OCI-LY7 (cell line): ENCODE data around the gene TMED7. TPM values are rescaled to one million over a fixed set of nuclear protein-coding genes. Genes with fewer than 3 reads are reported as not detected.

Experiments
- BruUV-seq: library from RNA; stranded (reverse); fragments of 400-500 nt; replicated peaks from 2 replicates; lab custom pipeline; 2021; lab: Mats Ljungman, UMichigan
- CTCF ChIA-PET: fragments of 300-600 bp; sonication (Branson Sonifier 250); formaldehyde crosslinking; loops from one replicate; lab custom pipeline; 2022; ENCODE audit warnings: antibody characterized with exemption; ENCODE audit not compliant: unreplicated experiment; lab: Charles Lee
- POLR2A ChIA-PET: fragments of 300-600 bp; sonication (Branson Sonifier 250); formaldehyde crosslinking; loops from one replicate; lab custom pipeline; 2022; ENCODE audit warnings: antibody characterized with exemption; lab: Charles Lee
- DNase-seq: peaks from one replicate; pipeline ENCODE4 v3.0.0-alpha.2; 2015; ENCODE audit warnings: low spot score
- H2AFZ ChIP-seq: fragments of 200-600 bp; sonication (generic), shearing (Covaris generic); 2 replicates; pipeline ENCODE4 v1.6.1; 2014; ENCODE audit warnings: mild to moderate bottlenecking, antibody characterized with exemption, low read length, moderate library complexity
- H3K27ac ChIP-seq: fragments of 200-600 bp; sonication (generic); 2 replicates; pipeline ENCODE4 v1.5.1; 2014; ENCODE audit warnings: mixed run types, low read depth, mild to moderate bottlenecking, moderate library complexity, low read length, inconsistent platforms; ENCODE audit not compliant: poor library complexity, severe bottlenecking
- H3K36me3 ChIP-seq: fragments of 200-600 bp; sonication (generic); 2 replicates; pipeline ENCODE4 v1.6.1; 2014; ENCODE audit warnings: mild to moderate bottlenecking, antibody characterized with exemption, low read length, moderate library complexity, mixed read lengths; ENCODE audit not compliant: insufficient read depth
- H3K4me1 ChIP-seq: fragments of 200-600 bp; sonication (generic); 2 replicates; pipeline ENCODE4 v1.5.1; 2014; ENCODE audit warnings: mild to moderate bottlenecking, low read length; ENCODE audit not compliant: insufficient read depth, poor library complexity, severe bottlenecking
- H3K4me2 ChIP-seq: fragments of 200-600 bp; sonication (generic); 2 replicates; pipeline ENCODE4 v1.6.1; 2014; ENCODE audit warnings: mild to moderate bottlenecking, low read length
- H3K4me3 ChIP-seq: fragments of 200-600 bp; sonication (generic); 2 replicates; pipeline ENCODE4 v1.5.1; 2014; ENCODE audit warnings: mild to moderate bottlenecking, low read depth, low read length; ENCODE audit not compliant: poor library complexity, severe bottlenecking
- H3K79me2 ChIP-seq: fragments of 200-600 bp; sonication (generic); 2 replicates; pipeline ENCODE4 v1.6.1; 2016; ENCODE audit warnings: low read depth, mild to moderate bottlenecking, low read length, moderate library complexity, mixed read lengths; ENCODE audit not compliant: insufficient read depth
- H3K9me2 ChIP-seq: fragments of 200-600 bp; sonication (generic); 2 replicates; pipeline ENCODE4 v1.6.1; 2016; ENCODE audit warnings: mild to moderate bottlenecking, low read length, mixed read lengths; ENCODE audit not compliant: insufficient read depth
- H3K9me3 ChIP-seq: fragments of 200-600 bp; sonication (generic); 2 replicates; pipeline ENCODE4 v1.6.1; 2014; ENCODE audit warnings: mild to moderate bottlenecking, mixed run types, low read length, mixed read lengths
- H4K20me1 ChIP-seq: fragments of 200-600 bp; sonication (generic); 2 replicates; pipeline ENCODE4 v1.6.1; 2014; ENCODE audit warnings: mild to moderate bottlenecking, antibody characterized with exemption, low read length, moderate library complexity, mixed read lengths; ENCODE audit not compliant: insufficient read depth
- CTCF ChIP-seq: fragments of 200-600 bp; sonication (generic); conservative IDR thresholded peaks from 2 replicates; pipeline ENCODE4 v1.5.1; 2014; ENCODE audit warnings: mild to moderate bottlenecking, antibody characterized with exemption, low read length, moderate library complexity, mixed read lengths
- EZH2phosphoT487 ChIP-seq: fragments of 200-600 bp; sonication (generic); IDR thresholded peaks from 2 replicates; pipeline ENCODE4 v1.6.1; 2018; ENCODE audit warnings: low read depth, borderline replicate concordance, mild to moderate bottlenecking, mixed run types, antibody characterized with exemption, low read length, moderate library complexity, mixed read lengths
- intact Hi-C: fragments of 100-400 bp; cut with micrococcal nuclease; formaldehyde crosslinking; loops from one replicate; pipeline ENCODE4 v1.10.0; 2022; ENCODE audit not compliant: unreplicated experiment
- total RNA-seq, 2 experiments: library from RNA; depleted of rRNA in 1 of 2; stranded (reverse); fragments of >200 nt in 1 of 2; shearing (Covaris generic) in 1 of 2; gene quantifications; 2 replicates each; pipeline ENCODE4 v1.2.3, GENCODE V29; 2014 to 2022

Gene TMED7
- total RNA-seq, 2 experiments from 2014 or later, result 35.8 to 55.1 TPM

DNA sequence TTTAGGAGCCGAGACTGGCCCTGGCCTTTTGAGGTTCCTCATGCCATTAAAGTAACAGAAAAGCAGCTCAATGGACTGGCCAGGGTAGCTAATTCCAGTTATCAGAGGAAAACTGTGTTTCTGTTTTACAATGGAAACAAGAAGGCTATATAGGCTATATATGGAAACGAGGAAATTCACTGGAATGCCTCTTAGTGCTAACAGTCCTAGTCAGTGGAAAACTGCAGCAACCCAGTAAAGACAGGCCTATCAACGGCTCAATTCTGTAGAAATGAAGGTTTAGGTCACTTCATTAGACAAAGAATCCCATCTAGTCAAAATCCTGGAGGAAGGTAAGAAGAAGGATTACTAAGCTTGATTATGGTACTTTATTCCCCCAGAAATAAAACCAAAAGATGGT is 20.4 kb downstream of the TMED7 start:
- H3K79me2 ChIP-seq, result no peaks in the 10 kb centered on the region
- H4K20me1 ChIP-seq, result peaks cover 4% of the 10 kb centered on the region; the same call in 1 of the 2 replicates

GRCh38 chr5:115602591-115603125 is 23.2 kb downstream of the TMED7 start:
- intact Hi-C loops, result no loop called here
- Histone ChIP-seq H2AFZ (no peak overlapping the region), H3K27ac (no peak overlapping the region)

More for the DNA sequence above, 20.4 kb downstream of the TMED7 start:
- H3K9me3 ChIP-seq, result no peaks in the 10 kb centered on the region
- H3K27ac ChIP-seq, result no peak overlapping the region
- H3K9me2 ChIP-seq, result no peaks in the 10 kb centered on the region; the same call in 1 of the 2 replicates
- H3K4me3 ChIP-seq, result no peak overlapping the region
- no peak overlapping the region for H3K4me2 ChIP-seq
- BruUV-seq, result no TSS peak
- H2AFZ ChIP-seq, result no peak overlapping the region
- POLR2A ChIA-PET, result interaction anchor here (0.7 to 0.9 kb wide), 2 partner anchors 11 to 46 kb away, joined by 3 read pairs; no protein-coding TSS in a partner anchor
- intact Hi-C loops, result no loop called here
- CTCF ChIA-PET, result no interaction called here
- no peaks in the 10 kb centered on the region for H3K4me1 ChIP-seq
- DNase-seq, result no peak
- TF ChIP-seq CTCF (no peak), EZH2phosphoT487 (no peak)
- H3K36me3 ChIP-seq, result 0 out of 2 replicates have a peak, but pooled peaks cover 6% of the 10 kb centered on the region

More at GRCh38 chr5:115602591-115603125, 23.2 kb downstream of the TMED7 start:
- POLR2A ChIA-PET, result interaction anchor here (0.7 kb wide), 1 partner anchor 8 kb away, joined by 4 read pairs; no protein-coding TSS in a partner anchor
- no peaks in the 10 kb centered on the region for H3K9me3 ChIP-seq
- no peaks in the 10 kb centered on the region for H4K20me1 ChIP-seq
- BruUV-seq, result no TSS peak
- CTCF ChIA-PET, result no interaction called here
- TF ChIP-seq EZH2phosphoT487 (no peak), CTCF (no peak)
- no peaks in the 10 kb centered on the region for H3K9me2 ChIP-seq
- no peak for DNase-seq
- 0 out of 2 replicates have a peak, but pooled peaks cover 6% of the 10 kb centered on the region for H3K36me3 ChIP-seq
- peak overlapping the region; percentile 59 for H3K4me3 ChIP-seq
- peak overlapping the region; percentile 79; the same call in 1 of the 2 replicates for H3K4me2 ChIP-seq
- no peaks in the 10 kb centered on the region for H3K4me1 ChIP-seq
- no peaks in the 10 kb centered on the region for H3K79me2 ChIP-seq
